OCI-LY7 (cell line): ENCODE results near the gene PITPNB. TPM values are rescaled to one million over a fixed set of nuclear protein-coding genes. Genes with fewer than 3 reads are reported as not detected.

Experiments used
- Bru-seq: library from RNA; stranded (reverse); fragments of 400-500 nt; gene quantifications from one replicate; lab custom pipeline; 2021; lab: Mats Ljungman, UMichigan
- BruChase-seq, 2 experiments: library from RNA; stranded (reverse); fragments of 400-500 nt; gene quantifications; one replicate each; lab custom pipeline; 2021; lab: Mats Ljungman, UMichigan
- BruUV-seq: library from RNA; stranded (reverse); fragments of 400-500 nt; replicated peaks from 2 replicates; lab custom pipeline; 2021; lab: Mats Ljungman, UMichigan
- CTCF ChIA-PET: fragments of 300-600 bp; sonication (Branson Sonifier 250); formaldehyde crosslinking; loops from one replicate; lab custom pipeline; 2022; ENCODE audit warnings: antibody characterized with exemption; ENCODE audit not compliant: unreplicated experiment; lab: Charles Lee
- POLR2A ChIA-PET: fragments of 300-600 bp; sonication (Branson Sonifier 250); formaldehyde crosslinking; loops from one replicate; lab custom pipeline; 2022; ENCODE audit warnings: antibody characterized with exemption; lab: Charles Lee
- DNase-seq: peaks from one replicate; pipeline ENCODE4 v3.0.0-alpha.2; 2015; ENCODE audit warnings: low spot score
- H2AFZ ChIP-seq: fragments of 200-600 bp; sonication (generic), shearing (Covaris generic); 2 replicates; pipeline ENCODE4 v1.6.1; 2014; ENCODE audit warnings: mild to moderate bottlenecking, antibody characterized with exemption, low read length, moderate library complexity
- H3K27ac ChIP-seq: fragments of 200-600 bp; sonication (generic); 2 replicates; pipeline ENCODE4 v1.5.1; 2014; ENCODE audit warnings: mixed run types, low read depth, mild to moderate bottlenecking, moderate library complexity, low read length, inconsistent platforms; ENCODE audit not compliant: poor library complexity, severe bottlenecking
- H3K36me3 ChIP-seq: fragments of 200-600 bp; sonication (generic); 2 replicates; pipeline ENCODE4 v1.6.1; 2014; ENCODE audit warnings: mild to moderate bottlenecking, antibody characterized with exemption, low read length, moderate library complexity, mixed read lengths; ENCODE audit not compliant: insufficient read depth
- H3K4me1 ChIP-seq: fragments of 200-600 bp; sonication (generic); 2 replicates; pipeline ENCODE4 v1.5.1; 2014; ENCODE audit warnings: mild to moderate bottlenecking, low read length; ENCODE audit not compliant: insufficient read depth, poor library complexity, severe bottlenecking
- H3K4me2 ChIP-seq: fragments of 200-600 bp; sonication (generic); 2 replicates; pipeline ENCODE4 v1.6.1; 2014; ENCODE audit warnings: mild to moderate bottlenecking, low read length
- H3K4me3 ChIP-seq: fragments of 200-600 bp; sonication (generic); 2 replicates; pipeline ENCODE4 v1.5.1; 2014; ENCODE audit warnings: mild to moderate bottlenecking, low read depth, low read length; ENCODE audit not compliant: poor library complexity, severe bottlenecking
- H3K79me2 ChIP-seq: fragments of 200-600 bp; sonication (generic); 2 replicates; pipeline ENCODE4 v1.6.1; 2016; ENCODE audit warnings: low read depth, mild to moderate bottlenecking, low read length, moderate library complexity, mixed read lengths; ENCODE audit not compliant: insufficient read depth
- H3K9me2 ChIP-seq: fragments of 200-600 bp; sonication (generic); 2 replicates; pipeline ENCODE4 v1.6.1; 2016; ENCODE audit warnings: mild to moderate bottlenecking, low read length, mixed read lengths; ENCODE audit not compliant: insufficient read depth
- H3K9me3 ChIP-seq: fragments of 200-600 bp; sonication (generic); 2 replicates; pipeline ENCODE4 v1.6.1; 2014; ENCODE audit warnings: mild to moderate bottlenecking, mixed run types, low read length, mixed read lengths
- H4K20me1 ChIP-seq: fragments of 200-600 bp; sonication (generic); 2 replicates; pipeline ENCODE4 v1.6.1; 2014; ENCODE audit warnings: mild to moderate bottlenecking, antibody characterized with exemption, low read length, moderate library complexity, mixed read lengths; ENCODE audit not compliant: insufficient read depth
- CTCF ChIP-seq: fragments of 200-600 bp; sonication (generic); conservative IDR thresholded peaks from 2 replicates; pipeline ENCODE4 v1.5.1; 2014; ENCODE audit warnings: mild to moderate bottlenecking, antibody characterized with exemption, low read length, moderate library complexity, mixed read lengths
- EZH2phosphoT487 ChIP-seq: fragments of 200-600 bp; sonication (generic); IDR thresholded peaks from 2 replicates; pipeline ENCODE4 v1.6.1; 2018; ENCODE audit warnings: low read depth, borderline replicate concordance, mild to moderate bottlenecking, mixed run types, antibody characterized with exemption, low read length, moderate library complexity, mixed read lengths
- intact Hi-C: fragments of 100-400 bp; cut with micrococcal nuclease; formaldehyde crosslinking; loops from one replicate; pipeline ENCODE4 v1.10.0; 2022; ENCODE audit not compliant: unreplicated experiment
- long read RNA-seq: library from polyadenylated mRNA; stranded (forward); transcript quantifications from one replicate; pipeline ENCODE4 v2.0.0, GENCODE V29; 2022
- total RNA-seq, 2 experiments: library from RNA; depleted of rRNA in 1 of 2; stranded (reverse); fragments of >200 nt in 1 of 2; shearing (Covaris generic) in 1 of 2; gene quantifications; 2 replicates each; pipeline ENCODE4 v1.2.3, GENCODE V29; 2014 to 2022

The PITPNB gene
- total RNA-seq (2014; rRNA removed; shearing (Covaris generic)) (21.8 and 26.1 TPM in 2 replicates), total RNA-seq (2022) (91.9 and 97.4 TPM in 2 replicates), Bru-seq, nascent RNA (percentile 94 among the genes with signal in this experiment), BruChase-seq, experiment 1, labeled RNA remaining after a 6-hour chase (percentile 89 among the genes with signal in this experiment), BruChase-seq, experiment 2, labeled RNA remaining after a 2-hour chase (percentile 93 among the genes with signal in this experiment)
- long read RNA-seq, transcript PITPNB-208 (3 exons, 766 nt) = major isoform, 17 of 227 reads
- long read RNA-seq, partial matches to known transcripts = 12 of 227 reads
- long read RNA-seq, other reads (novel, unspliced or antisense) = 198 of 227 reads

- BruUV-seq = no TSS peak
- ChIA-PET POLR2A (interaction anchor here (0.5 to 2.5 kb wide), 11 partner anchors 10 to 83 kb away, joined by 3 to 12 read pairs (median 4); no protein-coding TSS in a partner anchor), CTCF (interaction anchor here (0.8 to 2.2 kb wide), 4 partner anchors 8 to 73 kb away, joined by 3 to 10 read pairs (median 4); no protein-coding TSS in a partner anchor)
- H3K4me2 ChIP-seq = peak within 1 kb of the TSS; percentile 97
- peaks cover 51% of the 10 kb centered on the region for H3K4me1 ChIP-seq
- peaks cover 38% of the 10 kb centered on the region for H4K20me1 ChIP-seq
- H3K36me3 ChIP-seq = peaks cover 56% of the 10 kb centered on the region
- peak; percentile 99 for DNase-seq
- peak within 1 kb of the TSS; percentile 69 for H3K27ac ChIP-seq
- no peaks in the 10 kb centered on the region for H3K9me2 ChIP-seq
- no peaks in the 10 kb centered on the region for H3K9me3 ChIP-seq
- H3K4me3 ChIP-seq = peak within 1 kb of the TSS; percentile 88
- intact Hi-C loops = loop anchor here (1.0 kb wide), 1 partner anchor 73 kb away; no protein-coding TSS in a partner anchor
- H2AFZ ChIP-seq = peak within 1 kb of the TSS; percentile 88
- H3K79me2 ChIP-seq = peaks cover 83% of the 10 kb centered on the region
- no peak for TF ChIP-seq EZH2phosphoT487
- TF ChIP-seq CTCF = no peak
Observed at GRCh38 chr22:27919222-27919941, at the start of gene PITPNB. PITPNB (minus strand) TSS chr22:27919256; CDS start chr22:27919191, 65 bp downstream.

- no peaks in the 10 kb centered on the region for H4K20me1 ChIP-seq
- no peak for DNase-seq
- no peaks in the 10 kb centered on the region for H3K9me2 ChIP-seq
- no peak overlapping the region for H3K4me3 ChIP-seq
- H2AFZ ChIP-seq = no peak overlapping the region
- no peaks in the 10 kb centered on the region for H3K79me2 ChIP-seq
- H3K4me1 ChIP-seq = peaks cover 5% of the 10 kb centered on the region
- H3K27ac ChIP-seq = no peak overlapping the region
- ChIA-PET POLR2A (no interaction called here), CTCF (no interaction called here)
- intact Hi-C loops = no loop called here
- H3K4me2 ChIP-seq = no peak overlapping the region
- TF ChIP-seq EZH2phosphoT487 (no peak), CTCF (no peak)
- BruUV-seq = no TSS peak
- peaks cover 13% of the 10 kb centered on the region for H3K9me3 ChIP-seq
- H3K36me3 ChIP-seq = no peaks in the 10 kb centered on the region; the same call in 1 of the 2 replicates
Observed at GRCh38 chr22:27966168-27967064, 47.4 kb upstream of the PITPNB start.
